Muscle of leg (tissue), 11 donors: ENCODE data around the gene IMP4. TPM values are rescaled to one million over a fixed set of nuclear protein-coding genes. Genes with fewer than 3 reads are reported as not detected.
"Not testable (repeated sequence)": the region's sequence is repeated elsewhere in the genome, so short reads cannot be mapped to it uniquely, and the experiment has no call there.

ENCODE experiments used
- DNase-seq: peaks from one replicate; pipeline ENCODE4 v3.0.0; 2013
- H3K27ac ChIP-seq: one replicate; pipeline ENCODE4 v1.5.1; 2013; ENCODE audit warnings: mild to moderate bottlenecking, low read length, control low read depth
- H3K27me3 ChIP-seq: one replicate; pipeline ENCODE4 v1.6.1; 2013; ENCODE audit warnings: low read length; ENCODE audit not compliant: control insufficient read depth, insufficient read depth
- H3K36me3 ChIP-seq: one replicate; pipeline ENCODE4 v1.6.1; 2013; ENCODE audit warnings: low read length; ENCODE audit not compliant: control insufficient read depth, insufficient read depth
- H3K4me1 ChIP-seq: one replicate; pipeline ENCODE4 v1.6.1; 2013; ENCODE audit warnings: low read length; ENCODE audit not compliant: control insufficient read depth, insufficient read depth
- H3K4me3 ChIP-seq: one replicate; pipeline ENCODE4 v1.5.1; 2013; ENCODE audit warnings: low read length, control low read depth
- H3K9me3 ChIP-seq: replicated peaks from 2 replicates; pipeline ENCODE4 v1.6.1; 2013; ENCODE audit warnings: low read depth, low read length; ENCODE audit not compliant: control insufficient read depth
- WGBS: methylation state at CpG from one replicate; pipeline ENCODE4 v1.1.5; 2013; ENCODE audit warnings: missing lambda C conversion rate; ENCODE audit not compliant: insufficient coverage; 5-methylcytosine and 5-hydroxymethylcytosine counted together
- polyA plus RNA-seq, 8 donors: library from polyadenylated mRNA; unstranded; fragments of 120-200 nt; gene quantifications; one replicate each; pipeline versions ENCODE4 v1.2.1 to v1.2.3, GENCODE V29; 2013; ENCODE audit warnings: inconsistent platforms in 1 of 8, low replicate concordance in 1 of 8; ENCODE audit not compliant: insufficient read length in 8 of 8, insufficient read depth in 1 of 8
- total RNA-seq: library from RNA; stranded (reverse); fragments of 120-200 nt; gene quantifications from one replicate; pipeline ENCODE4 v1.2.4, GENCODE V29; 2013

Gene IMP4
- total and polyA plus RNA-seq, 9 donors: 38.0 to 45.8 (median 44.1) TPM

- DNase-seq: no peak
- Histone ChIP-seq H3K36me3 (no peaks in the 10 kb centered on the region), H3K4me3 (no peak overlapping the region), H3K27ac (no peak overlapping the region), H3K4me1 (peaks cover 15% of the 10 kb centered on the region), H3K27me3 (peaks cover 3% of the 10 kb centered on the region), H3K9me3 (no peaks in the 10 kb centered on the region)
- 80% methylated on average over 12 of the region's 12 CpGs for WGBS
Measured at GRCh38 chr2:130313812-130314334, 28.8 kb upstream of the IMP4 start.

- no peak overlapping the region for H3K27ac ChIP-seq
- H3K9me3 ChIP-seq: no peaks in the 10 kb centered on the region
- H3K36me3 ChIP-seq: no peaks in the 10 kb centered on the region
- H3K4me3 ChIP-seq: no peak overlapping the region
- peaks cover 15% of the 10 kb centered on the region for H3K4me1 ChIP-seq
- 87% methylated on average over 3 of the region's 3 CpGs for WGBS
- no peak for DNase-seq
- peaks cover 3% of the 10 kb centered on the region for H3K27me3 ChIP-seq
Measured at GRCh38 chr2:130314377-130314776, 28.3 kb upstream of the IMP4 start.

- no peak overlapping the region for H3K4me3 ChIP-seq
- H3K36me3 ChIP-seq: no peaks in the 10 kb centered on the region
- H3K9me3 ChIP-seq: no peaks in the 10 kb centered on the region
- DNase-seq: peak; percentile 79
- H3K27me3 ChIP-seq: peaks cover 3% of the 10 kb centered on the region
- peaks cover 15% of the 10 kb centered on the region for H3K4me1 ChIP-seq
- WGBS: no CpG with 5 or more reads among the region's 1 CpG
- peak overlapping the region; percentile 20 for H3K27ac ChIP-seq
Measured at GRCh38 chr2:130316596-130316995, 26.1 kb upstream of the IMP4 start.

GRCh38 chr2:130318906-130319305 lies 23.8 kb upstream of the IMP4 start:
- Histone ChIP-seq H3K4me1 (peaks cover 15% of the 10 kb centered on the region), H3K27ac (no peak overlapping the region), H3K27me3 (peaks cover 2% of the 10 kb centered on the region), H3K36me3 (no peaks in the 10 kb centered on the region), H3K4me3 (no peak overlapping the region), H3K9me3 (no peaks in the 10 kb centered on the region)
- DNase-seq: no peak
- 82% methylated on average over 6 of the region's 7 CpGs for WGBS

GRCh38 chr2:130319536-130319935 lies 23.2 kb upstream of the IMP4 start:
- no CpG with 5 or more reads among the region's 3 CpGs for WGBS
- H3K4me3 ChIP-seq: no peak overlapping the region
- H3K27me3 ChIP-seq: peaks cover 2% of the 10 kb centered on the region
- no peak overlapping the region for H3K27ac ChIP-seq
- H3K36me3 ChIP-seq: no peaks in the 10 kb centered on the region
- no peaks in the 10 kb centered on the region for H3K9me3 ChIP-seq
- no peak for DNase-seq
- peaks cover 15% of the 10 kb centered on the region for H3K4me1 ChIP-seq

GRCh38 chr2:130327703-130328527 lies 14.8 kb upstream of the IMP4 start:
- Histone ChIP-seq H3K4me1 (peaks cover 3% of the 10 kb centered on the region), H3K9me3 (no peaks in the 10 kb centered on the region), H3K27ac (no peak overlapping the region), H3K36me3 (no peaks in the 10 kb centered on the region), H3K27me3 (peaks cover 18% of the 10 kb centered on the region), H3K4me3 (no peak overlapping the region)
- DNase-seq: no peak
- 79% methylated on average over 37 of the region's 43 CpGs for WGBS

GRCh38 chr2:130328710-130329109 lies 14.0 kb upstream of the IMP4 start:
- H3K4me3 ChIP-seq: no peak overlapping the region
- peaks cover 18% of the 10 kb centered on the region for H3K27me3 ChIP-seq
- no peaks in the 10 kb centered on the region for H3K9me3 ChIP-seq
- no peak for DNase-seq
- 17% methylated on average over 1 of the region's 2 CpGs for WGBS
- no peaks in the 10 kb centered on the region for H3K36me3 ChIP-seq
- peaks cover 3% of the 10 kb centered on the region for H3K4me1 ChIP-seq
- H3K27ac ChIP-seq: no peak overlapping the region

- DNase-seq: peak; percentile 78
- H3K27me3 ChIP-seq: peaks cover 16% of the 10 kb centered on the region
- no peaks in the 10 kb centered on the region for H3K9me3 ChIP-seq
- H3K36me3 ChIP-seq: no peaks in the 10 kb centered on the region
- no peak overlapping the region for H3K4me3 ChIP-seq
- 18% methylated on average over 14 of the region's 29 CpGs for WGBS
- H3K27ac ChIP-seq: no peak overlapping the region
- H3K4me1 ChIP-seq: peaks cover 11% of the 10 kb centered on the region
Measured at GRCh38 chr2:130332271-130333073, 10.2 kb upstream of the IMP4 start.

GRCh38 chr2:130333253-130333652 lies 9.4 kb upstream of the IMP4 start:
- Histone ChIP-seq H3K27me3 (peaks cover 12% of the 10 kb centered on the region), H3K4me1 (peaks cover 14% of the 10 kb centered on the region)
- not testable (repeated sequence) for H3K36me3 ChIP-seq, H3K4me3 ChIP-seq, DNase-seq, H3K9me3 ChIP-seq, H3K27ac ChIP-seq
- 93% methylated on average over 6 of the region's 8 CpGs for WGBS

- Histone ChIP-seq H3K27me3 (peaks cover 12% of the 10 kb centered on the region), H3K27ac (no peak overlapping the region), H3K9me3 (no peaks in the 10 kb centered on the region), H3K36me3 (peaks cover 7% of the 10 kb centered on the region), H3K4me3 (no peak overlapping the region), H3K4me1 (peaks cover 20% of the 10 kb centered on the region)
- WGBS: 59% methylated on average over 5 of the region's 6 CpGs
- no peak for DNase-seq
Measured at GRCh38 chr2:130334026-130334425, 8.7 kb upstream of the IMP4 start.
